Neural cell (in vitro differentiated cells): ENCODE measurements around the gene WWTR1.

Experiments
- EZH2 ChIP-seq: fragments of 200-600, 300-800 bp; shearing (Covaris generic), sonication (generic); IDR thresholded peaks from 2 replicates; pipeline ENCODE4 v1.6.1; 2014; ENCODE audit warnings: antibody characterized with exemption, low read length, borderline replicate concordance, mild to moderate bottlenecking; ENCODE audit not compliant: insufficient read depth, poor library complexity, severe bottlenecking
- TAF1 ChIP-seq: IDR thresholded peaks from 2 replicates; pipeline ENCODE4 v1.6.1; 2012; ENCODE audit warnings: low read depth
- TF ChIP-seq, protein P1 (sequence below): fragments of 450-650 bp; IDR thresholded peaks from 2 replicates; pipeline ENCODE4 v1.5.1; 2014; ENCODE audit warnings: antibody characterized with exemption, mild to moderate bottlenecking, moderate library complexity; ENCODE audit not compliant: poor library complexity, severe bottlenecking

DNA sequence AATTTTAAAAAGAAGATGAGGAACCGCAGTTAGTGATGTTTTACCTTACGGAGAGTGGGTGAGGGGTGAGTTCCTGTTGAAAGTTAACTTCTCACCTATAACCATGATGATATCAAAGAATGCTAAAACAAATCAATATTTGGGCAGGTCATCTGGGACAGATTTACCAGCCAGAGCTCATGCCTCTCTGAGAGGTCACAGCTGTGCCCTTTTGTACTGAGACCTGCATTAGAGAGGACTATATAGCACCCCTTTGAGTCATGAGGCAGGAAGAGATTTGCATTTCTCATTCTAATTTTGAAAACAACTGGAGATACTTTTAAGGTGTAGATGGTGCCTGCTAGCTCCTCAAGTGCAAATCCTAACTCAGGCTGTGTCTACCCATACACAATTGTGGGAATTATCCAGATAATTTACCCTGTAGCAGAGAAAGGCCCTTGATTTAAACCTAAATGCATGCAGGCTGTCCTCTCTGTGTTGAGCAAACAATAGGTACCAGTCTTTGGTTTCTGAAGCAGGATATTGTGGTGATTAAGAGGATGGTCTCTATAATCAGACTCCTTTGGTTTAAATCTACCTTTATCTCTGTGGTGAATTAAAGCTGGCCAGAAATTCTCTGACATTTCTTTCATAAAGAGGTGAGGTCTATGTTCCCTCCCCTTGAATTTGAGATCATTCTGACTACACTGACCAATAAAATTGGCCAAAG lies 189.2 kb downstream of the WWTR1 start:
- TF ChIP-seq TAF1 (no peak), EZH2 (no peak)
- TF ChIP-seq, protein P1, sequence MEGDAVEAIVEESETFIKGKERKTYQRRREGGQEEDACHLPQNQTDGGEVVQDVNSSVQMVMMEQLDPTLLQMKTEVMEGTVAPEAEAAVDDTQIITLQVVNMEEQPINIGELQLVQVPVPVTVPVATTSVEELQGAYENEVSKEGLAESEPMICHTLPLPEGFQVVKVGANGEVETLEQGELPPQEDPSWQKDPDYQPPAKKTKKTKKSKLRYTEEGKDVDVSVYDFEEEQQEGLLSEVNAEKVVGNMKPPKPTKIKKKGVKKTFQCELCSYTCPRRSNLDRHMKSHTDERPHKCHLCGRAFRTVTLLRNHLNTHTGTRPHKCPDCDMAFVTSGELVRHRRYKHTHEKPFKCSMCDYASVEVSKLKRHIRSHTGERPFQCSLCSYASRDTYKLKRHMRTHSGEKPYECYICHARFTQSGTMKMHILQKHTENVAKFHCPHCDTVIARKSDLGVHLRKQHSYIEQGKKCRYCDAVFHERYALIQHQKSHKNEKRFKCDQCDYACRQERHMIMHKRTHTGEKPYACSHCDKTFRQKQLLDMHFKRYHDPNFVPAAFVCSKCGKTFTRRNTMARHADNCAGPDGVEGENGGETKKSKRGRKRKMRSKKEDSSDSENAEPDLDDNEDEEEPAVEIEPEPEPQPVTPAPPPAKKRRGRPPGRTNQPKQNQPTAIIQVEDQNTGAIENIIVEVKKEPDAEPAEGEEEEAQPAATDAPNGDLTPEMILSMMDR: no peak
